HUES48 (cell line): ENCODE results near the gene PLA2G3.

Experiments used
- H3K27ac ChIP-seq: one replicate; pipeline ENCODE4 v1.7.0; 2013; ENCODE audit warnings: low read depth, low read length, inconsistent platforms
- H3K27me3 ChIP-seq: 2 replicates; pipeline ENCODE4 v1.6.1; 2013; ENCODE audit warnings: mild to moderate bottlenecking, low read length; ENCODE audit not compliant: control insufficient read depth, insufficient read depth
- H3K36me3 ChIP-seq: 2 replicates; pipeline ENCODE4 v1.6.1; 2013; ENCODE audit warnings: low read length; ENCODE audit not compliant: control insufficient read depth, insufficient read depth
- H3K4me1 ChIP-seq: 2 replicates; pipeline ENCODE4 v1.6.1; 2013; ENCODE audit warnings: mild to moderate bottlenecking, low read length; ENCODE audit not compliant: control insufficient read depth, insufficient read depth
- H3K4me3 ChIP-seq: 2 replicates; pipeline ENCODE4 v1.5.1; 2013; ENCODE audit warnings: mild to moderate bottlenecking, low read depth, low read length
- H3K9ac ChIP-seq: 2 replicates; pipeline ENCODE4 v1.6.1; 2013; ENCODE audit warnings: mild to moderate bottlenecking, low read depth, low read length, moderate library complexity
- H3K9me3 ChIP-seq: 2 replicates; pipeline ENCODE4 v1.6.1; 2013; ENCODE audit warnings: low read length; ENCODE audit not compliant: control insufficient read depth, insufficient read depth

PLA2G3 gene

GRCh38 chr22:31084811-31085492, 55.4 kb downstream of the PLA2G3 start:
- Histone ChIP-seq H3K9ac (peak overlapping the region; percentile 97), H3K9me3 (no peaks in the 10 kb centered on the region), H3K27me3 (peaks cover 4% of the 10 kb centered on the region; the same call in 1 of the 2 replicates), H3K27ac (peak overlapping the region; percentile 92), H3K4me1 (peaks cover 24% of the 10 kb centered on the region), H3K36me3 (no peaks in the 10 kb centered on the region), H3K4me3 (peak overlapping the region; percentile 87)
